ENCODE measurements around the gene CEP89. TPM values are rescaled to one million over a fixed set of nuclear protein-coding genes. Genes with fewer than 3 reads are reported as not detected.
"Not testable (repeated sequence)": the region's sequence is repeated elsewhere in the genome, so short reads cannot be mapped to it uniquely, and the experiment has no call there.

The CEP89 gene
- total RNA-seq, 4 donors from 2014 or later, result 12.6 to 28.5 (median 13.2) TPM

GRCh38 chr19:32868206-32868950 lies 103.4 kb downstream of the CEP89 start:
- 82 to 83% methylated on average over 19 of the region's 19 CpGs for WGBS, 2 donors
- no peaks in the 10 kb centered on the region for H3K9me3 ChIP-seq
- no peak overlapping the region for H3K27ac ChIP-seq
- TF ChIP-seq POLR2A (IDR thresholded peaks at IDR 0.05), result no peak
- H3K27me3 ChIP-seq, result no peaks in the 10 kb centered on the region
- peaks cover 0 to 6% (median 2%) of the 10 kb centered on the region in 4 donors for H3K4me1 ChIP-seq
- DNase-seq (ENCODE audit: low spot score in 2 of 2), result no peak
- H3K4me3 ChIP-seq, result no peak overlapping the region
- H3K36me3 ChIP-seq, result peaks cover 0 to 12% (median 0%) of the 10 kb centered on the region in 3 donors

GRCh38 chr19:32867436-32867835 lies 104.3 kb downstream of the CEP89 start:
- not testable (repeated sequence) for DNase-seq (ENCODE audit: low spot score in 2 of 2); H3K4me1 ChIP-seq; H3K4me3 ChIP-seq; H3K9me3 ChIP-seq; H3K27ac ChIP-seq; H3K27me3 ChIP-seq
- 83 to 89% methylated on average over 9 of the region's 9 CpGs for WGBS, 2 donors
- peaks cover 0 to 21% (median 0%) of the 10 kb centered on the region in 3 donors for H3K36me3 ChIP-seq

GRCh38 chr19:32866564-32867265 lies 105.0 kb downstream of the CEP89 start:
- Histone ChIP-seq H3K9me3 (no peaks in the 10 kb centered on the region), H3K27me3 (no peaks in the 10 kb centered on the region), H3K36me3 (peaks cover 0 to 28% (median 0%) of the 10 kb centered on the region in 3 donors), H3K27ac (no peak overlapping the region), H3K4me3 (no peak overlapping the region), H3K4me1 (peaks cover 0 to 6% (median 2%) of the 10 kb centered on the region in 4 donors)
- DNase-seq (ENCODE audit: low spot score in 2 of 2), result no peak
- 84 to 86% methylated on average over 7 of the region's 12 CpGs for WGBS, 2 donors
- TF ChIP-seq EP300 (IDR thresholded peaks at IDR 0.05) (no peak), POLR2A (IDR thresholded peaks at IDR 0.05) (no peak)
- TF ChIP-seq, protein P1, sequence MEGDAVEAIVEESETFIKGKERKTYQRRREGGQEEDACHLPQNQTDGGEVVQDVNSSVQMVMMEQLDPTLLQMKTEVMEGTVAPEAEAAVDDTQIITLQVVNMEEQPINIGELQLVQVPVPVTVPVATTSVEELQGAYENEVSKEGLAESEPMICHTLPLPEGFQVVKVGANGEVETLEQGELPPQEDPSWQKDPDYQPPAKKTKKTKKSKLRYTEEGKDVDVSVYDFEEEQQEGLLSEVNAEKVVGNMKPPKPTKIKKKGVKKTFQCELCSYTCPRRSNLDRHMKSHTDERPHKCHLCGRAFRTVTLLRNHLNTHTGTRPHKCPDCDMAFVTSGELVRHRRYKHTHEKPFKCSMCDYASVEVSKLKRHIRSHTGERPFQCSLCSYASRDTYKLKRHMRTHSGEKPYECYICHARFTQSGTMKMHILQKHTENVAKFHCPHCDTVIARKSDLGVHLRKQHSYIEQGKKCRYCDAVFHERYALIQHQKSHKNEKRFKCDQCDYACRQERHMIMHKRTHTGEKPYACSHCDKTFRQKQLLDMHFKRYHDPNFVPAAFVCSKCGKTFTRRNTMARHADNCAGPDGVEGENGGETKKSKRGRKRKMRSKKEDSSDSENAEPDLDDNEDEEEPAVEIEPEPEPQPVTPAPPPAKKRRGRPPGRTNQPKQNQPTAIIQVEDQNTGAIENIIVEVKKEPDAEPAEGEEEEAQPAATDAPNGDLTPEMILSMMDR (IDR thresholded peaks at IDR 0.05), result no peak

DNA sequence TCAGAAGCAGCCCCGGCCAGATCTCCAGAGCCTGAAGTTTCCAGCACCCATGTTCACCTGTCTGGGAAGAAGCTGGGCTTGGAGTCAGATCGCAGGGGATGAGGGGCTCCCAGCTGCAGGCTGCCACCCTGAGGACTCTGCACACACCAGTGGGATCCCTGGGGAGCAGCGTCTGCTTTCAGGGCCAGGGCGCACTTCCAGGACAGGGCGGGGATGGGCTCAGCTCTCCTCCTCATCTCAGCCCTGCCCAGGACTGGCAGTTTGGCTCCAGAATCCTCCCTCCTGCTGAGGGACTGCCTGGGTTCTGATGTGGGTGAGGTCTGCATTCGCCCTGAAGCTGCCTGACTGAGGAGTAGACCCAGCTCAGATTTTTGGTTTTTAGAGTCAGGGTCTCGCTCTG lies 105.7 kb downstream of the CEP89 start:
- Histone ChIP-seq H3K4me1 (peaks cover 0 to 2% (median under 1%) of the 10 kb centered on the region in 4 donors), H3K4me3 (no peak overlapping the region), H3K9me3 (no peaks in the 10 kb centered on the region), H3K36me3 (peaks cover 0 to 29% (median 0%) of the 10 kb centered on the region in 3 donors), H3K27ac (no peak overlapping the region), H3K27me3 (no peaks in the 10 kb centered on the region)
- no peak for DNase-seq (ENCODE audit: low spot score in 2 of 2)
- TF ChIP-seq POLR2A (IDR thresholded peaks at IDR 0.05), result no peak
- TF ChIP-seq, protein P1 (IDR thresholded peaks at IDR 0.05), result no peak
- 83 to 94% methylated on average over 5 to 6 of the region's 7 CpGs for WGBS, 2 donors

GRCh38 chr19:32865326-32865725 lies 106.4 kb downstream of the CEP89 start:
- Histone ChIP-seq H3K27ac (no peak overlapping the region), H3K9me3 (no peaks in the 10 kb centered on the region), H3K4me3 (no peak overlapping the region), H3K27me3 (no peaks in the 10 kb centered on the region), H3K4me1 (no peaks in the 10 kb centered on the region), H3K36me3 (peaks cover 0 to 29% (median 0%) of the 10 kb centered on the region in 3 donors)
- WGBS, 2 donors, result 74 to 75% methylated on average over 6 of the region's 6 CpGs
- no peak for DNase-seq (ENCODE audit: low spot score in 2 of 2)
- TF ChIP-seq, protein P1 (IDR thresholded peaks at IDR 0.05), result no peak
- TF ChIP-seq POLR2A (IDR thresholded peaks at IDR 0.05) (no peak), EP300 (IDR thresholded peaks at IDR 0.05) (no peak)
